ENCODE measurements around the gene CXCR4.

DNA sequence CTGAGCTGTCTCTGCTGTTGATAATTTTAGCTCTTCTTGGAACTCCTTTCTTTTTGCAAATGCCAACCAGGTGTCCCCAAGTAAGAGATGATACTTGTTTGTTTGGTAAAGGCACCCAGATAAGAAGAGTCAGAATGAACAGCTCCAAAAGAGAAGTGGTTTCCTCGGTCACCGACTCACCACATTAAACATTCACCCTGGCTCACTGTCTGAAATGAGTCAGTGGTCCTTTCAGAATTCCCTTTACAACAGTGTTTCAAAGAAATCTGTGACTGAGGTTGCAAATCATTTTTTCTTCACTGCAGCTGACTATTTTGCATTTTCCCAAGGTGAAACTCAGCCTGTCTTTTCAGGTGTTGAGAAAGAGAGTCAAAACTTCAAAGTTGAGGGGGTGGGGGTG, 16.2 kb upstream of the CXCR4 start:
- no peak for TF ChIP-seq CTCF (conservative IDR thresholded peaks at IDR 0.05; ENCODE audit: low read length)
- no peak for TF ChIP-seq EZH2phosphoT487 (IDR thresholded peaks at IDR 0.05; ENCODE audit: borderline replicate concordance)

Measured in Loucy (cell line).